Neural progenitor cell (in vitro differentiated cells): ENCODE data around the gene DNAJC5. TPM values are rescaled to one million over a fixed set of nuclear protein-coding genes. Genes with fewer than 3 reads are reported as not detected.

Experiments
- DNase-seq: peaks from one replicate; pipeline ENCODE4 v3.0.0-alpha.2; 2016; ENCODE audit warnings: low spot score
- H2AFZ ChIP-seq: fragments of 200-600 bp; sonication (generic); replicated peaks from 2 replicates; pipeline ENCODE4 v1.6.1; 2016; ENCODE audit warnings: antibody characterized with exemption
- H3F3A ChIP-seq: fragments of 200-600 bp; sonication (generic); 2 replicates; pipeline ENCODE4 v1.6.1; 2016; ENCODE audit warnings: antibody characterized with exemption, low read depth
- H3K27ac ChIP-seq: fragments of 200-600 bp; sonication (generic); 2 replicates; pipeline ENCODE4 v1.5.1; 2016; ENCODE audit warnings: mild to moderate bottlenecking
- H3K27me3 ChIP-seq: fragments of 200-600 bp; sonication (generic); 2 replicates; pipeline ENCODE4 v1.6.1; 2016; ENCODE audit warnings: mild to moderate bottlenecking, moderate library complexity
- H3K36me3 ChIP-seq: fragments of 200-600 bp; sonication (generic); 2 replicates; pipeline ENCODE4 v1.5.1; 2016
- H3K4me1 ChIP-seq: fragments of 200-600 bp; sonication (generic); 2 replicates; pipeline ENCODE4 v1.6.1; 2016; ENCODE audit warnings: mixed run types
- H3K4me2 ChIP-seq: fragments of 200-600 bp; sonication (generic); 2 replicates; pipeline ENCODE4 v1.6.1; 2016
- H3K4me3 ChIP-seq: fragments of 200-600 bp; sonication (generic); 2 replicates; pipeline ENCODE4 v1.5.1; 2016
- H3K79me2 ChIP-seq: fragments of 200-600 bp; sonication (generic); 2 replicates; pipeline ENCODE4 v1.6.1; 2016; ENCODE audit warnings: low read depth
- H3K9ac ChIP-seq: fragments of 200-600 bp; sonication (generic); 2 replicates; pipeline ENCODE4 v1.6.1; 2016
- H3K9me3 ChIP-seq: fragments of 200-600 bp; sonication (generic); 2 replicates; pipeline ENCODE4 v1.5.1; 2016; ENCODE audit warnings: low read depth
- H4K20me1 ChIP-seq: fragments of 200-600 bp; sonication (generic); 2 replicates; pipeline ENCODE4 v1.6.1; 2016; ENCODE audit warnings: low read depth
- H3K27ac Mint-ChIP-seq: 3 replicates; pipeline ENCODE4 v1.8.0; 2021; ENCODE audit warnings: mixed read lengths
- H3K27me3 Mint-ChIP-seq: 2 replicates; pipeline ENCODE4 v1.8.0; 2022; ENCODE audit warnings: low read depth, mild to moderate bottlenecking, inconsistent platforms, moderate library complexity, mixed read lengths; ENCODE audit not compliant: insufficient read depth
- H3K36me3 Mint-ChIP-seq: 3 replicates; pipeline ENCODE4 v1.8.0; 2021; ENCODE audit warnings: mixed read lengths
- H3K4me1 Mint-ChIP-seq: 3 replicates; pipeline ENCODE4 v1.8.0; 2021; ENCODE audit warnings: mixed read lengths
- H3K4me3 Mint-ChIP-seq: 3 replicates; pipeline ENCODE4 v1.8.0; 2021; ENCODE audit warnings: mild to moderate bottlenecking, moderate library complexity, mixed read lengths
- H3K9me3 Mint-ChIP-seq: 3 replicates; pipeline ENCODE4 v1.8.0; 2020; ENCODE audit warnings: mixed read lengths
- CTCF ChIP-seq: fragments of 200-600 bp; sonication (generic); IDR thresholded peaks from 2 replicates; pipeline ENCODE4 v1.5.1; 2017; ENCODE audit warnings: antibody characterized with exemption, mild to moderate bottlenecking
- EZH2 ChIP-seq: fragments of 200-600 bp; sonication (generic); IDR thresholded peaks from 2 replicates; pipeline ENCODE4 v1.6.1; 2017; ENCODE audit warnings: antibody characterized with exemption, mild to moderate bottlenecking, moderate library complexity
- EZH2phosphoT487 ChIP-seq: fragments of 200-600 bp; sonication (generic); IDR thresholded peaks from 2 replicates; pipeline ENCODE4 v1.6.1; 2017; ENCODE audit warnings: antibody characterized with exemption
- total RNA-seq: library from RNA; depleted of rRNA; stranded (reverse); fragments of >200 nt; gene quantifications from 2 replicates; pipeline ENCODE4 v1.2.3, GENCODE V29; 2015; ENCODE audit warnings: low replicate concordance

DNAJC5 gene
- total RNA-seq, 1 donor from 2014 or later = 17.2 TPM

GRCh38 chr20:63930971-63931553 is 36.1 kb downstream of the DNAJC5 start:
- Mint-ChIP-seq H3K27me3 (no peaks in the 10 kb centered on the region), H3K27ac (no peak overlapping the region), H3K4me3 (no peak overlapping the region), H3K4me1 (peaks cover 2% of the 10 kb centered on the region), H3K36me3 (peaks cover 44% of the 10 kb centered on the region), H3K9me3 (no peaks in the 10 kb centered on the region)
- Histone ChIP-seq H3K27ac (no peak overlapping the region), H4K20me1 (peaks cover 28% of the 10 kb centered on the region), H3K4me3 (no peak overlapping the region), H3K79me2 (peaks cover 12% of the 10 kb centered on the region), H3K27me3 (no peaks in the 10 kb centered on the region), H3K36me3 (no peaks in the 10 kb centered on the region), H3K9ac (no peak overlapping the region), H3K4me2 (no peak overlapping the region), H3K9me3 (no peaks in the 10 kb centered on the region), H3F3A (no peaks in the 10 kb centered on the region), H3K4me1 (no peaks in the 10 kb centered on the region), H2AFZ (no peak overlapping the region)
- TF ChIP-seq CTCF = no peak
- no peak for TF ChIP-seq EZH2phosphoT487
- TF ChIP-seq EZH2 = no peak
- no peak for DNase-seq

GRCh38 chr20:63931735-63932134 is 36.8 kb downstream of the DNAJC5 start:
- H4K20me1 ChIP-seq = peaks cover 22% of the 10 kb centered on the region
- no peak overlapping the region for H3K4me2 ChIP-seq
- Mint-ChIP-seq H3K9me3 (no peaks in the 10 kb centered on the region), H3K27ac (no peak overlapping the region), H3K36me3 (peaks cover 44% of the 10 kb centered on the region), H3K27me3 (no peaks in the 10 kb centered on the region), H3K4me3 (no peak overlapping the region), H3K4me1 (peaks cover 2% of the 10 kb centered on the region)
- H3K4me1 ChIP-seq = no peaks in the 10 kb centered on the region
- no peak overlapping the region for H3K27ac ChIP-seq
- no peaks in the 10 kb centered on the region for H3K9me3 ChIP-seq
- no peak overlapping the region for H2AFZ ChIP-seq
- no peaks in the 10 kb centered on the region for H3K27me3 ChIP-seq
- H3K4me3 ChIP-seq = no peak overlapping the region
- DNase-seq = no peak
- H3K36me3 ChIP-seq = no peaks in the 10 kb centered on the region
- no peak overlapping the region for H3K9ac ChIP-seq
- H3F3A ChIP-seq = no peaks in the 10 kb centered on the region
- H3K79me2 ChIP-seq = peaks cover 6% of the 10 kb centered on the region
- TF ChIP-seq EZH2 (no peak), EZH2phosphoT487 (no peak), CTCF (no peak)

GRCh38 chr20:63932606-63933160 is 37.8 kb downstream of the DNAJC5 start:
- no peak overlapping the region for H3K9ac ChIP-seq

More at GRCh38 chr20:63932606-63933160, 37.8 kb downstream of the DNAJC5 start:
- H3K27ac ChIP-seq = no peak overlapping the region
- H3K4me1 ChIP-seq = no peaks in the 10 kb centered on the region
- H3K27ac Mint-ChIP-seq = no peak overlapping the region
- peaks cover 3% of the 10 kb centered on the region for H3K27me3 Mint-ChIP-seq
- H3F3A ChIP-seq = peaks cover 1% of the 10 kb centered on the region
- H3K9me3 ChIP-seq = no peaks in the 10 kb centered on the region
- peaks cover 13% of the 10 kb centered on the region for H4K20me1 ChIP-seq
- no peak overlapping the region for H2AFZ ChIP-seq
- H3K27me3 ChIP-seq = no peaks in the 10 kb centered on the region
- peaks cover 2% of the 10 kb centered on the region for H3K4me1 Mint-ChIP-seq
- no peak for DNase-seq
- no peak overlapping the region for H3K4me3 Mint-ChIP-seq
- H3K4me2 ChIP-seq = no peak overlapping the region
- H3K79me2 ChIP-seq = no peaks in the 10 kb centered on the region
- no peaks in the 10 kb centered on the region for H3K9me3 Mint-ChIP-seq
- no peaks in the 10 kb centered on the region for H3K36me3 ChIP-seq
- H3K36me3 Mint-ChIP-seq = peaks cover 43% of the 10 kb centered on the region
- TF ChIP-seq EZH2 = no peak
- TF ChIP-seq CTCF = no peak
- no peak for TF ChIP-seq EZH2phosphoT487
- no peak overlapping the region for H3K4me3 ChIP-seq
